Thymus (tissue), 11 donors: ENCODE data around the gene FOXN3. TPM values are rescaled to one million over a fixed set of nuclear protein-coding genes. Genes with fewer than 3 reads are reported as not detected.
A peak's percentile ranks its signal among the peaks of the same experiment; 100 is the strongest.

Source experiments
- DNase-seq, 9 donors: peaks; one replicate each; pipeline ENCODE4 v3.0.0-alpha.2; 2013; ENCODE audit warnings: low spot score in 9 of 9, low read depth in 6 of 9, missing footprints in 1 of 9
- H3K27ac ChIP-seq, 2 donors: one replicate each; pipeline ENCODE4 v1.5.1; 2013; ENCODE audit warnings: control low read depth in 1 of 2, low read depth in 1 of 2, low read length in 1 of 2, mild to moderate bottlenecking in 1 of 2, moderate library complexity in 1 of 2
- H3K27me3 ChIP-seq, 2 donors: one replicate each; pipeline ENCODE4 v1.5.1; 2013; ENCODE audit warnings: low read length in 1 of 2; ENCODE audit not compliant: control insufficient read depth in 2 of 2, insufficient read depth in 1 of 2
- H3K36me3 ChIP-seq, 2 donors: one replicate each; pipeline ENCODE4 v1.5.1; 2013; ENCODE audit warnings: low read length in 1 of 2, mild to moderate bottlenecking in 1 of 2, moderate library complexity in 1 of 2; ENCODE audit not compliant: control insufficient read depth in 2 of 2, insufficient read depth in 2 of 2
- H3K4me1 ChIP-seq, 2 donors: one replicate each; pipeline ENCODE4 v1.5.1; 2013; ENCODE audit warnings: low read length in 2 of 2; ENCODE audit not compliant: control insufficient read depth in 2 of 2, insufficient read depth in 2 of 2
- H3K4me3 ChIP-seq, 2 donors: one replicate each; pipeline ENCODE4 v1.5.1; 2013; ENCODE audit warnings: low read length in 2 of 2, control low read depth in 1 of 2, mild to moderate bottlenecking in 1 of 2
- H3K9me3 ChIP-seq, 2 donors: one replicate each; pipeline ENCODE4 v1.5.1; 2013; ENCODE audit warnings: low read length in 1 of 2, mild to moderate bottlenecking in 1 of 2; ENCODE audit not compliant: control insufficient read depth in 2 of 2, insufficient read depth in 1 of 2
- WGBS: extraction: QIAGEN DNeasy Blood & Tissue Kit; methylation state at CpG from one replicate; pipeline ENCODE4 v1.1.7; 2013; 5-methylcytosine and 5-hydroxymethylcytosine counted together
- polyA plus RNA-seq: library from polyadenylated mRNA; stranded (reverse); fragments of 200-250 nt; gene quantifications from one replicate; pipeline ENCODE4 v1.2.3, GENCODE V29; 2013
- total RNA-seq: library from RNA; stranded (reverse); fragments of 120-200 nt; gene quantifications from one replicate; pipeline ENCODE4 v1.2.4, GENCODE V29; 2013
- donor health status: healthy.

The FOXN3 gene
- total and polyA plus RNA-seq, 2 donors, result 21.9 to 32.5 TPM

DNA sequence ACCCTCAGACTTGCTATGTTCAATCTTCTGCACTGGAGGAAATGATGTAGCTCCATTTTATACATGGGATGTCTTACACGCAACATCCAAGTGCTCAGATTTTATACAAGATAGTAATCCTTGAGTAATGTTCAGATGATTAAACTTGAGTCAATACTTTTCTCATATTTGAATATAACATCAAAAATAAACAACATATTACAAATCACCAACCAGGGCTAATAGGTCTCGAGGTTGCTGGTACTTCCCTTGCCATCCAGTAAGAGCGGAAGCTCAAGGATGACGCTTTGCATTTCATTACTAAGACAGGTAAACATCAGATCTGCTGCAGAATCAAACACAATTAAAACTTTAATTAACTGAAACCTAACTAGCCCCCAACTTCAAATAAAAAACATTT is 97.3 kb downstream of the FOXN3 start:
- no peak for DNase-seq
- H3K4me3 ChIP-seq, result no peak overlapping the region
- no peak overlapping the region for H3K27ac ChIP-seq
- peaks cover 0 to 21% of the 10 kb centered on the region in 2 donors for H3K36me3 ChIP-seq
- no peaks in the 10 kb centered on the region for H3K27me3 ChIP-seq
- H3K9me3 ChIP-seq, result peaks cover 0 to 6% of the 10 kb centered on the region in 2 donors
- over 99% methylated on average over 4 of the region's 4 CpGs for WGBS
- peaks cover 13 to 18% of the 10 kb centered on the region in 2 donors for H3K4me1 ChIP-seq

DNA sequence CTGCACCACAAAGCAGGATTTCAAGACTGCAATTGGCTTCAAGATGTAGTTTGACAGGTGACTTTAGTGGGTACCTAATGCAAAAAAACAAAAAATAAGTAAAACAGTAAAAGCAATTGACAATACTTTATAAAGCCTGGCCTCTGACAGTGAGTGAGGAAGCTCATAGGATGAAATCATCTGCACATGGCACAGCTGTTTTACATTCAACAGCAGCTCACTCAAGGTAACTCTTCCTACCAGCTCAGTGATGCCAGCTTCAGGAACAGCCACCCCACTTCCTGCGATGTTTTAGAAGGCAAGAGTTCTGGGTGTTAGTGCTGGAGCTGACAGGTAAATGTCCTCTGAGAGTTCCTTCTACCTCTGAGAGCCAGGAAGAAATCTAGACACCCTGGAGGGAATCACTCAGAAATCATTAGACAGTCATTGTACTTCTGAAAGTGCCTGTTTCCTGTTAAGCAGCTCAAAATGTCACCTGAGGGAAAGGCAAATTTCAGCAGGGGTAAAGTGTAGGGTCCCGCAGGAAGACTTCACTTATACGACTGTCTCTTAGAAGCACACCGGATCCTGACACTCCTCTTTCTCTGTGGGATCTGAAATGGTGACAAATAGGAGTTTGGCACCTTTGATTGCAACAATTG is 99.9 kb downstream of the FOXN3 start:
- H3K27me3 ChIP-seq, result no peaks in the 10 kb centered on the region
- no peak overlapping the region for H3K4me3 ChIP-seq
- peaks cover 0 to 21% of the 10 kb centered on the region in 2 donors for H3K36me3 ChIP-seq
- H3K4me1 ChIP-seq, result peaks cover 3 to 7% of the 10 kb centered on the region in 2 donors
- H3K9me3 ChIP-seq, result peaks cover 0 to 6% of the 10 kb centered on the region in 2 donors
- WGBS, result 96% methylated on average over 4 of the region's 4 CpGs
- no peak overlapping the region for H3K27ac ChIP-seq
- DNase-seq, result no peak

DNA sequence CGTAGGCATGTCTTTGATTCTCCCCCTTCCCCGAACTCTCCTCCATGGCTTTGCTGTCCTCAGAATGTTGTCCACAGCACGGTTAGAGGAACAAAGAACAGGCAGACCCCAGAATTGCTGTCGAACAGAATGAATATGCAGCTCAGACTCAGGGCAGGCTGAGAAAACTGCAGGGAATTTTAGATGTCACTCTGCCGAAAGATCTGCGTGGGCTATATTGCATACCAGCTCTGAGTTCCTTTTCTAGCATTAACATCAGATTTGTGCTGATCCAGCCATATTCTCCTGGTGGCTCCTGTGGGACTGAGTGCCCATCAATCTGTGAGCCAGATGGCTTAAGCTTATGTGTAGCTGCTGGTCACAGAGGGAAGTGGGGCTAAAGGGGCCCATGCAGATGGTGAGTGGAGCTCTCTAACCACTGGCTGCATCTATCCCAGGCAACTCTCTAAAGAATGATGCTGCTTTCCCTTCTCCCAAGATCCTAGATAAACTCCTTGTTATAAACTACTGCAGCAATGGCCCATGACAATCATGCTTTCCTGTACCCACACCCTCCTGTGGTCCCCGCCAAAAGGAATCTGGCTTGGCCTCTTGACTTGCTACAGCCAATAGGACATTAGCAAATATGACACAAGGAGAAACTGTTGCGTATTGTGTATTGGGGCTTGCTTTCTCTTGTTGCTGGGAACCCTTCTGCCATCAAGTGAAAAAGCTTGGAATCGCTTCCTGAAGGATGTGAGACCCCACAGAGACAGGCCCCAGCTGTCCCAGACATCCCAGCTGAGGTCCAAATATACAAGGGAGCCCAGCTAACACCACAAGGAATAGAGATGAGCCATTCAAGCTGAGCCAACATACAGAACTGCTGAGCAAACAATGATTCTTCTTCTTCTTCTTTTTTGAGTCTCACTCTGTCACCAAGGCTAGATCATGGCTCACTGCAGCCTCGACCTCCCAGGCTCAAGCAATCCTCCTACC is 101.3 kb downstream of the FOXN3 start:
- peaks cover 0 to 6% of the 10 kb centered on the region in 2 donors for H3K9me3 ChIP-seq
- H3K4me1 ChIP-seq, result peaks cover 3 to 7% of the 10 kb centered on the region in 2 donors
- WGBS, result 97% methylated on average over 10 of the region's 10 CpGs
- DNase-seq, result no peak
- H3K27me3 ChIP-seq, result no peaks in the 10 kb centered on the region
- no peak overlapping the region for H3K4me3 ChIP-seq
- peaks cover 0 to 21% of the 10 kb centered on the region in 2 donors for H3K36me3 ChIP-seq
- H3K27ac ChIP-seq, result no peak overlapping the region

DNA sequence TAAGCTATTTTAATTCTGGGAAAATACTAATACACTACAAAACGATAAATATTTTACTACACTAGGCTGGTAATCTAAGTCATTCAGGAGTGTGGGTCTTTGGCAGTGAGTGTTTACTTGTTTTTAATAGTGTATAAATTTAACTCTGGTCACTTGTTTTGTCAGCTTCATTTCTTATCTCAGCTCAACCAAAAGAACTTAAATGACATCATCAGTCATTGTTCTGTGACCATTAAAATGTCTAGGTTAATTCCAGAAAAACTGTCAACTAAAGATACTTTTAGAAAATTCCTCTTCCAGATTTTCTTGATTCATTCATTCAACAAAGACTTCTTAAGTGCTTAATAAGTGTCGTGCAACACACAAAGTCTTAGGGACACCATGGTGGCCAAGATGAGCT is 102.8 kb downstream of the FOXN3 start:
- Histone ChIP-seq H3K4me3 (no peak overlapping the region), H3K27ac (no peak overlapping the region), H3K27me3 (no peaks in the 10 kb centered on the region), H3K36me3 (peaks cover 0 to 18% of the 10 kb centered on the region in 2 donors), H3K9me3 (peaks cover 0 to 4% of the 10 kb centered on the region in 2 donors), H3K4me1 (peaks cover 3 to 7% of the 10 kb centered on the region in 2 donors)
- WGBS, result 95% methylated on average over 2 of the region's 2 CpGs
- no peak for DNase-seq

DNA sequence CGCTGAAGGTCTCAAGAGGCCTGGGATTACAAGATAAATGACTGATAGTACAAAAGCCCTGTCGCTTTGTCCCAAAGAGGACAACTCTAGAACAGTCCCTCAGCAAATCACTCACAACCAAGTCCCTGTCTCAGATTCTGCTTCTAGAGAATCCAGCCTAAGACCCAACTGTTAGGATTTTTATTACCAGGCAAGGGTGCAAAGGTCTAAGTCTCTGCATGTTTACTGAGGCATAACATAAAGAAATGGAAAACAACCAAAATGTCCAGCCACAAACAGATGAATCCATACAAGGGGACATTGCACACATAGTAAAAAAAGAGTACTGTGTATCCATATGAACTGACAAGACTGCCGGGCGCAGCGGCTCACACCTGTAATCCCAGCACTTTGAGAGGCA is 104.1 kb downstream of the FOXN3 start:
- H3K36me3 ChIP-seq, result peaks cover 0 to 15% of the 10 kb centered on the region in 2 donors

DNA sequence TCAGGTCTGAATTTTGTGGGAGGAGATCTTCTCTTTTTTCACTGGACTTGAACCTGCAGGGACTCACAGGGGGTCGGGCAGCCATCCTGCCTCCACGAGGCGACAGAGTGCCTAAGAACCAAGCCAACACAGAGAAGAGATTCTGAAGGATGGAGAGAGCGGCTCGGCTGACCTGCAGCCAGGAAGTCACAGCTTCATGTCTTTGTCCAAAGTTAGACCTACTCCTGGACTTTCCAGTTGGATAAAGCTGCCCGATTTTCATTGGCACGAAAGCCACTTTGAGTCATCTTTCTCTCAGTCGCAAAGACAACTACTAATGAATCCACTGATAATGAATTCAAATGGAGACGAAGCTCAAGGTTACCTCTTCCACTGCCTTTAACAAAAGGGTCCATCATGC is 106.8 kb downstream of the FOXN3 start:
- Histone ChIP-seq H3K9me3 (no peaks in the 10 kb centered on the region), H3K27me3 (no peaks in the 10 kb centered on the region), H3K4me3 (no peak overlapping the region), H3K4me1 (peaks cover 0 to 7% of the 10 kb centered on the region in 2 donors), H3K27ac (no peak overlapping the region), H3K36me3 (no peaks in the 10 kb centered on the region)
- WGBS, result 98% methylated on average over 9 of the region's 9 CpGs
- DNase-seq, result no peak

More for the DNA sequence above, 104.1 kb downstream of the FOXN3 start:
- no peaks in the 10 kb centered on the region for H3K9me3 ChIP-seq
- no peak overlapping the region for H3K4me3 ChIP-seq
- no peak overlapping the region for H3K27ac ChIP-seq
- H3K4me1 ChIP-seq, result peaks cover 3 to 7% of the 10 kb centered on the region in 2 donors
- no peaks in the 10 kb centered on the region for H3K27me3 ChIP-seq
- WGBS, result 97% methylated on average over 5 of the region's 5 CpGs
- DNase-seq, result no peak

DNA sequence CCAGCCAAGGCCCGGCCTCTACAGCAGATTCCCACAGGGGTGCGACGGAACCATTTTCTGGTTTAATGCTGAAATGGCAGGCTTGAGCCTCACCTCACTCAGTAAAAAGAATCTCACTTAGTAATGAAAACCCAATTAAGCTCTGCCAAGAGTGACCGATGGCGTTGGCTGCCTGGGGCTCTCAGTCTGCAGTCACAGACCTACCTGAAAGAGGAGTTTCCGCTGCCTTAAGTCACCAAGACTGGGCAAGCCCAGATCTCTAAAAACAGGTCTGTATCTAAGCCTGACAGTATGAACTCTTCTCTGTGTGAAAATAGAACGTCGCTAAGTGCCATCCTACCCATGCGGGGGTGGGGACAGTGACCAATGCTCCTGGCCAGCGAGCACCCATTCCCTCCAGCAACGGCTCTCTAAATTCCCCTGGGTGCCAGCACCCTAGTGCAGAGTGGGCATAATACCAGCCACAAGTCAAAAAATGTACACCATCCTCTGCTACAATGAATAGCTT is 107.3 kb downstream of the FOXN3 start:
- H3K9me3 ChIP-seq, result no peaks in the 10 kb centered on the region
- H3K4me3 ChIP-seq, result no peak overlapping the region
- H3K27me3 ChIP-seq, result no peaks in the 10 kb centered on the region
- 98% methylated on average over 11 of the region's 11 CpGs for WGBS
- no peak overlapping the region for H3K27ac ChIP-seq
- H3K36me3 ChIP-seq, result no peaks in the 10 kb centered on the region
- H3K4me1 ChIP-seq, result peaks cover 4 to 12% of the 10 kb centered on the region in 2 donors
- no peak for DNase-seq

DNA sequence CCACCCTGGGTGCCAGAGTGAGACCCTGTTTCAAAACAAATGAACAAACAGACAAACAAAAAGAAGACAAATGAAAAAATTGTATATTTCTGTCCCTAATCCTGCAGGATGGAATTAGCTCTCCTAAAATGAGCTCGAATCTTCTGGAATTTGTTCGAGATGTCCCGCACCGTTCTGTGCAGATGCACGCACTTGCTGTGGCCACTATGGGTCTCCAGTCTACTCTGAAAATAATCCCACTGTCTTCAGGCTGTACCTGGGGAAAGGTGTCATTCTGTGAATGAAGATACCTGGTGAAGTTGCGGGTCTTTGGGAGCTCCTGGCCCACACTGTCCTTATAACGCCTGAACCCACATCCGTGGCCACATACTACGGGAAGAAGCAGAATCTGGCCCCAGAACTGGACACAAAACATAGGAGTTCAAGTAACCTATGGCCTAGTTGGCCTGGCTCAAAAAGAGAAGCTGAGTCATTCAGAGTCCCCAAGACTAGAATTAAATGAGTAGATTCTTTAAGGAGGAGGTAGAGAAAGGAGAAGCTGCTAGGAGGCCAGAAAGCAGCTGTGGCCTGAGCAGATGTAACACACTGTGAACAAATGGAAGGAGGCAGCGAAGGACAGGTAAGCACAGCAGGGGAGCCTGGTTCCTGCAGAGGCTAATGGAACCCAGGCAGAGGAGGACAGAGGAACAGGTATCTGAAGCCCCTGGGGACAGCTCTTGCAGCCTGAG is 108.6 kb downstream of the FOXN3 start:
- Histone ChIP-seq H3K27me3 (no peaks in the 10 kb centered on the region), H3K36me3 (no peaks in the 10 kb centered on the region), H3K4me1 (peaks cover 14 to 25% of the 10 kb centered on the region in 2 donors), H3K4me3 (no peak overlapping the region), H3K27ac (peak overlapping the region in 1 of 2 donors; percentile 21), H3K9me3 (no peaks in the 10 kb centered on the region)
- WGBS, result 86% methylated on average over 10 of the region's 10 CpGs
- no peak for DNase-seq
